SK-N-MC (cell line): ENCODE data around the gene CDH4.

Experiments
- EZH2 ChIP-seq: fragments of 200-600 bp; sonication (generic); IDR thresholded peaks from one replicate; pipeline ENCODE4 v1.6.1; 2017; ENCODE audit warnings: antibody characterized with exemption
- POLR2AphosphoS5 ChIP-seq: IDR thresholded peaks from 2 replicates; pipeline ENCODE4 v1.6.1; 2012; ENCODE audit warnings: mild to moderate bottlenecking, low read depth, low read length, borderline replicate concordance

- TF ChIP-seq EZH2 (no peak), POLR2AphosphoS5 (no peak)
Measured at GRCh38 chr20:61636531-61637116, 384.6 kb downstream of the CDH4 start.
